ENCODE data around the gene SMIM34. TPM values are rescaled to one million over a fixed set of nuclear protein-coding genes. Genes with fewer than 3 reads are reported as not detected.
"Not testable (repeated sequence)": the region's sequence is repeated elsewhere in the genome, so short reads cannot be mapped to it uniquely, and the experiment has no call there.

The SMIM34 gene
- total and polyA plus RNA-seq, 4 donors = not detected

DNA sequence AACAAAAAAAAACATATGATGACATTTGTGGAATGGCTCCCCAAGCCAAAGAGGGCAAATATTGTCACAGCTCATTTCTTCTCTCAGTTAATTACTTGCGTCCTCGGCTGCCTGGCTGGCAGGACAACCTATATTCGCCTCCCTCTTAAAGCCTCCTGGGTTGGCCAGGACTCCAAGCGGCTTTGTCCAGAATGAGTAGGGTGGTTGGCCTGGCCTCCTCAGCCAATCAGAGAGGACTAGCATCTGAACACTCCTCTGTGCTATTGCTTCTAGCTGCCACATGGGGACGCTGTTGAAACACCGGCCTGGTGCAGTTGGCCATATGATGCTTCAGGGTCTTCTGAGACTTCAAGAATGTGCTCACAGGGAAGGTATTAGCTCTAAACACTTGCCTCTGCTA lies 4.7 kb upstream of the SMIM34 start:
- H3K36me3 ChIP-seq (ENCODE audit: control insufficient read depth in 4 of 4, insufficient read depth in 3 of 4, low read depth in 1 of 4, low read length in 3 of 4); H3K27ac ChIP-seq (ENCODE audit: low read depth in 1 of 2, low read length in 2 of 2); H3K4me3 ChIP-seq (ENCODE audit: low read depth in 1 of 3, low read length in 3 of 3); H3K9ac ChIP-seq (ENCODE audit: low read depth in 1 of 2, low read length in 2 of 2); H3K27me3 ChIP-seq (ENCODE audit: control insufficient read depth in 4 of 4, insufficient read depth in 4 of 4, low read length in 3 of 4); DNase-seq (ENCODE audit: low spot score); H3K4me1 ChIP-seq (ENCODE audit: control insufficient read depth in 4 of 4, insufficient read depth in 4 of 4, low read length in 3 of 4); H3K9me3 ChIP-seq (ENCODE audit: control insufficient read depth in 4 of 4, low read length in 3 of 4): not testable (repeated sequence)
- WGBS = no CpG with 5 or more reads among the region's 6 CpGs

GRCh38 chr21:34427339-34427738 lies 3.6 kb upstream of the SMIM34 start:
- H3K4me1 ChIP-seq (ENCODE audit: control insufficient read depth in 4 of 4, insufficient read depth in 4 of 4, low read length in 3 of 4); H3K27me3 ChIP-seq (ENCODE audit: control insufficient read depth in 4 of 4, insufficient read depth in 4 of 4, low read length in 3 of 4); DNase-seq (ENCODE audit: low spot score); H3K36me3 ChIP-seq (ENCODE audit: control insufficient read depth in 4 of 4, insufficient read depth in 3 of 4, low read depth in 1 of 4, low read length in 3 of 4); H3K9ac ChIP-seq (ENCODE audit: low read depth in 1 of 2, low read length in 2 of 2); H3K9me3 ChIP-seq (ENCODE audit: control insufficient read depth in 4 of 4, low read length in 3 of 4); H3K27ac ChIP-seq (ENCODE audit: low read depth in 1 of 2, low read length in 2 of 2); H3K4me3 ChIP-seq (ENCODE audit: low read depth in 1 of 3, low read length in 3 of 3): not testable (repeated sequence)
- no CpG with 5 or more reads among the region's 8 CpGs for WGBS

DNA sequence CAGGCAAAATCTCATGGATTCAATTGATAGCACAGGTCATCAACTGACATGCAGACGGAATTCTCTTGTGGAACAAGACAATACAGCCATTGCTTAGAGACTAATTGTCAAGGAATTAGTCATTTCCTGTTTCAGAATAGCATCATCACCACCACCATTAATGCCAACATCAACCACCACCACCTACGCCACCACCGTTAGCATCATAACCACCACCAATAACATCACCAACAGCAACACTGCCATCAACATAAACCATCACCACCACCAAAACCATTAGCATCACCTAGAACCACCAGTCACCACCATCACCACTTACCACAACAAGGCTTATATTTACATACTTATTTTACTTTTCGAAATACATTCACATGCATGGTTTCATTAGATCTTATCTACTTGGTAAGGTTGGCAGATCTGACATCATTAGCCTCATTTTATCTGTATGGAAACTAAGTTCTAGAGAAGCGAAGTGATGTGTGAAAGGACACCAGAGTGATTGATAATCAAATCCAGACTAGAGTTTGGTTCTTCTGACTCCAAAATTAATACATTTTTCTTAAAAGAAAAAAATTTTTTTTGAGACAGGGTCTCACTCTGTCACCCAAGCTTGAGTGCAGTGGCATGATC lies 6.2 kb downstream of the SMIM34 start:
- H3K27ac ChIP-seq (ENCODE audit: low read depth in 1 of 2, low read length in 2 of 2); H3K36me3 ChIP-seq (ENCODE audit: control insufficient read depth in 4 of 4, insufficient read depth in 3 of 4, low read depth in 1 of 4, low read length in 3 of 4); H3K27me3 ChIP-seq (ENCODE audit: control insufficient read depth in 4 of 4, insufficient read depth in 4 of 4, low read length in 3 of 4); H3K9me3 ChIP-seq (ENCODE audit: control insufficient read depth in 4 of 4, low read length in 3 of 4); H3K4me1 ChIP-seq (ENCODE audit: control insufficient read depth in 4 of 4, insufficient read depth in 4 of 4, low read length in 3 of 4); H3K4me3 ChIP-seq (ENCODE audit: low read depth in 1 of 3, low read length in 3 of 3); DNase-seq (ENCODE audit: low spot score); H3K9ac ChIP-seq (ENCODE audit: low read depth in 1 of 2, low read length in 2 of 2): not testable (repeated sequence)
- WGBS = no CpG with 5 or more reads among the region's 5 CpGs

DNA sequence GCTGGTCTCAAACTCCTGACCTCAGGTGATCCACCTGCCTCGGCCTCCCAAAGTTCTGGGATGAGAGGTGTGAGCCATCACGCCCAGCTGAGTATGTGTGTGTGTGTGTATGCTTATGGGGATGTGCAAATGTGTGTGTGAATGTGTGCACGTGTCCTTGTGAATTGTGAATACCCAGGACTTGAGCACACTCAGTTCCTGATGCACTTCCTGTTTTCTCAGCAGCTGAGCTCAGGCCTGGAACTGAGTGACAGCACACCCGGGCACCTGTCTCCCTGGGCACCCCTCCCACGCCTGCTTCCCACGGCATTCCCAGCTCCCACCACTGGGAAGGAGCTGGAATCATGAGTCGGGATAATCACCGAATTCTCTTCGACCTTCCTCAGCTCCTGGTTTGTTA lies 16.5 kb downstream of the SMIM34 start:
- DNase-seq (ENCODE audit: low spot score); H3K27ac ChIP-seq (ENCODE audit: low read depth in 1 of 2, low read length in 2 of 2); H3K4me3 ChIP-seq (ENCODE audit: low read depth in 1 of 3, low read length in 3 of 3); H3K36me3 ChIP-seq (ENCODE audit: control insufficient read depth in 4 of 4, insufficient read depth in 3 of 4, low read depth in 1 of 4, low read length in 3 of 4); H3K27me3 ChIP-seq (ENCODE audit: control insufficient read depth in 4 of 4, insufficient read depth in 4 of 4, low read length in 3 of 4); H3K9me3 ChIP-seq (ENCODE audit: control insufficient read depth in 4 of 4, low read length in 3 of 4); H3K4me1 ChIP-seq (ENCODE audit: control insufficient read depth in 4 of 4, insufficient read depth in 4 of 4, low read length in 3 of 4); H3K9ac ChIP-seq (ENCODE audit: low read depth in 1 of 2, low read length in 2 of 2): not testable (repeated sequence)
- WGBS = no CpG with 5 or more reads among the region's 9 CpGs

DNA sequence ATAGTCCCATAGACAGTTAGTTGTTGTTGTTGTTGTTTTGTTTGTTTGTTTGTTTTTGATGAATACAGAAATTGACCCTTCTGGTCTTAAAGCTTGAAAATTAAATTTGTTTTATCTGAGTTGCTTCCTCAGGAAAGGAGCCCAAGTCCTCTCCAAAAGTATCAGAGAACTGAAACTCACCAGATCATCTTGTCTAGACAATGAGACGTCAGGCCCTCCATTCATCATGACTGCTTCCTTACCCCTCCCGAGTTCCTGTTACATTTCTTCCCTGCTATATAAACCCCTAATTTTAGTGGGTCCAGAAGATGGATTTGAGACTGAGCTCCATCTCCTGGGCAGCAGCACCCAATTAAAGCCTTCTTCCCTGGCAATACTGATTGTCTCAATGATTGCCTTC lies 17.1 kb downstream of the SMIM34 start:
- not testable (repeated sequence) for H3K9me3 ChIP-seq (ENCODE audit: control insufficient read depth in 4 of 4, low read length in 3 of 4); DNase-seq (ENCODE audit: low spot score); H3K27me3 ChIP-seq (ENCODE audit: control insufficient read depth in 4 of 4, insufficient read depth in 4 of 4, low read length in 3 of 4); H3K4me1 ChIP-seq (ENCODE audit: control insufficient read depth in 4 of 4, insufficient read depth in 4 of 4, low read length in 3 of 4); H3K27ac ChIP-seq (ENCODE audit: low read depth in 1 of 2, low read length in 2 of 2); H3K4me3 ChIP-seq (ENCODE audit: low read depth in 1 of 3, low read length in 3 of 3); H3K9ac ChIP-seq (ENCODE audit: low read depth in 1 of 2, low read length in 2 of 2); H3K36me3 ChIP-seq (ENCODE audit: control insufficient read depth in 4 of 4, insufficient read depth in 3 of 4, low read depth in 1 of 4, low read length in 3 of 4)
- no CpG with 5 or more reads among the region's 2 CpGs for WGBS

- not testable (repeated sequence) for H3K36me3 ChIP-seq (ENCODE audit: control insufficient read depth in 4 of 4, insufficient read depth in 3 of 4, low read depth in 1 of 4, low read length in 3 of 4); H3K4me1 ChIP-seq (ENCODE audit: control insufficient read depth in 4 of 4, insufficient read depth in 4 of 4, low read length in 3 of 4); H3K27me3 ChIP-seq (ENCODE audit: control insufficient read depth in 4 of 4, insufficient read depth in 4 of 4, low read length in 3 of 4); DNase-seq (ENCODE audit: low spot score); H3K4me3 ChIP-seq (ENCODE audit: low read depth in 1 of 3, low read length in 3 of 3); H3K9me3 ChIP-seq (ENCODE audit: control insufficient read depth in 4 of 4, low read length in 3 of 4); H3K9ac ChIP-seq (ENCODE audit: low read depth in 1 of 2, low read length in 2 of 2); H3K27ac ChIP-seq (ENCODE audit: low read depth in 1 of 2, low read length in 2 of 2)
- WGBS = no CpG with 5 or more reads among the region's 6 CpGs
These were observed 17.6 kb downstream of the SMIM34 start for GRCh38 chr21:34406102-34406501.

- H3K4me1 ChIP-seq (ENCODE audit: control insufficient read depth in 4 of 4, insufficient read depth in 4 of 4, low read length in 3 of 4); H3K9ac ChIP-seq (ENCODE audit: low read depth in 1 of 2, low read length in 2 of 2); H3K9me3 ChIP-seq (ENCODE audit: control insufficient read depth in 4 of 4, low read length in 3 of 4); H3K4me3 ChIP-seq (ENCODE audit: low read depth in 1 of 3, low read length in 3 of 3); DNase-seq (ENCODE audit: low spot score); H3K36me3 ChIP-seq (ENCODE audit: control insufficient read depth in 4 of 4, insufficient read depth in 3 of 4, low read depth in 1 of 4, low read length in 3 of 4); H3K27me3 ChIP-seq (ENCODE audit: control insufficient read depth in 4 of 4, insufficient read depth in 4 of 4, low read length in 3 of 4); H3K27ac ChIP-seq (ENCODE audit: low read depth in 1 of 2, low read length in 2 of 2): not testable (repeated sequence)
- no CpG with 5 or more reads among the region's 2 CpGs for WGBS
These were observed 18.1 kb downstream of the SMIM34 start for GRCh38 chr21:34405686-34406085.

GRCh38 chr21:34404742-34405141 lies 19.0 kb downstream of the SMIM34 start:
- DNase-seq (ENCODE audit: low spot score); H3K9ac ChIP-seq (ENCODE audit: low read depth in 1 of 2, low read length in 2 of 2); H3K27ac ChIP-seq (ENCODE audit: low read depth in 1 of 2, low read length in 2 of 2); H3K9me3 ChIP-seq (ENCODE audit: control insufficient read depth in 4 of 4, low read length in 3 of 4); H3K36me3 ChIP-seq (ENCODE audit: control insufficient read depth in 4 of 4, insufficient read depth in 3 of 4, low read depth in 1 of 4, low read length in 3 of 4); H3K4me1 ChIP-seq (ENCODE audit: control insufficient read depth in 4 of 4, insufficient read depth in 4 of 4, low read length in 3 of 4); H3K4me3 ChIP-seq (ENCODE audit: low read depth in 1 of 3, low read length in 3 of 3); H3K27me3 ChIP-seq (ENCODE audit: control insufficient read depth in 4 of 4, insufficient read depth in 4 of 4, low read length in 3 of 4): not testable (repeated sequence)
- no CpG with 5 or more reads among the region's 5 CpGs for WGBS

DNA sequence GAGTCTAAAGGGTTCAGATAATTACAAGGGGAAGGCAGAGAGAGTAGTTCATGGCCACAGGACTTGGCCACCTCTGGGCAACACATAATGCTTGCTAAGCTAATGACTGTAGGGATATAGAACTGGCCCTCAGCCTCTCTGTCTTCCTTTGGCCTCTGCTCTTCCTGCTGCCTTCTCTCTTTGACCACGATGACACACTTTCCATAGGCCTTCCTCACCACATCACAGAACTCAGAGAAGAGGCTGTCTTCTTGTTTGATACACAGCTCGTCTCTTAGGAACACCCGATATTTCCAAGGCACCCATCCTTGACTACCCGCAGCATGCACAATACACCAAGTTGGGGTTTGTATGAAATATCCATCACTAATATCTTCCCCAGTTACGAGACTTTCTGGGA lies 23.2 kb downstream of the SMIM34 start:
- H3K4me3 ChIP-seq (ENCODE audit: low read depth in 1 of 3, low read length in 3 of 3); H3K27ac ChIP-seq (ENCODE audit: low read depth in 1 of 2, low read length in 2 of 2); H3K9me3 ChIP-seq (ENCODE audit: control insufficient read depth in 4 of 4, low read length in 3 of 4); H3K36me3 ChIP-seq (ENCODE audit: control insufficient read depth in 4 of 4, insufficient read depth in 3 of 4, low read depth in 1 of 4, low read length in 3 of 4); H3K9ac ChIP-seq (ENCODE audit: low read depth in 1 of 2, low read length in 2 of 2); H3K4me1 ChIP-seq (ENCODE audit: control insufficient read depth in 4 of 4, insufficient read depth in 4 of 4, low read length in 3 of 4); DNase-seq (ENCODE audit: low spot score); H3K27me3 ChIP-seq (ENCODE audit: control insufficient read depth in 4 of 4, insufficient read depth in 4 of 4, low read length in 3 of 4): not testable (repeated sequence)
- no CpG with 5 or more reads among the region's 5 CpGs for WGBS

Measured in liver (tissue), 9 donors.